ENCODE data around the gene DCAKD.

Gene DCAKD

GRCh38 chr17:45034599-45034998, 16.8 kb downstream of the DCAKD start:
- H3K9me3 ChIP-seq (replicated peaks; ENCODE audit: insufficient read depth, low read length), result no peaks in the 10 kb centered on the region
- no peak overlapping the region for H3K4me2 ChIP-seq (ENCODE audit: low read depth, low read length)
- no peak overlapping the region for H3K4me3 ChIP-seq (ENCODE audit: low read length)
- H3K27me3 ChIP-seq (replicated peaks; ENCODE audit: insufficient read depth, low read length), result no peaks in the 10 kb centered on the region
- no peaks in the 10 kb centered on the region for H3K4me1 ChIP-seq (ENCODE audit: low read length)
- H3K27ac ChIP-seq (ENCODE audit: low read length), result no peak overlapping the region
- H3K9ac ChIP-seq (ENCODE audit: low read length), result no peak overlapping the region
- no peaks in the 10 kb centered on the region for H3K9me2 ChIP-seq (replicated peaks; ENCODE audit: insufficient read depth, low read length)
- no peak overlapping the region for H2AFZ ChIP-seq (ENCODE audit: low read length)
- no peaks in the 10 kb centered on the region for H3F3A ChIP-seq (ENCODE audit: insufficient read depth, low read length)
- DNase-seq, result no peak
- H3K79me2 ChIP-seq (ENCODE audit: low read length), result no peaks in the 10 kb centered on the region
- H3K36me3 ChIP-seq (replicated peaks; ENCODE audit: insufficient read depth, low read length), result no peaks in the 10 kb centered on the region
- H4K20me1 ChIP-seq (ENCODE audit: insufficient read depth, low read length), result no peaks in the 10 kb centered on the region
- TF ChIP-seq EZH2 (optimal IDR thresholded peaks at IDR 0.05; ENCODE audit: low read depth, low read length) (no peak), EZH2phosphoT487 (IDR thresholded peaks at IDR 0.05; ENCODE audit: low read length) (no peak)
- TF ChIP-seq, protein P1, sequence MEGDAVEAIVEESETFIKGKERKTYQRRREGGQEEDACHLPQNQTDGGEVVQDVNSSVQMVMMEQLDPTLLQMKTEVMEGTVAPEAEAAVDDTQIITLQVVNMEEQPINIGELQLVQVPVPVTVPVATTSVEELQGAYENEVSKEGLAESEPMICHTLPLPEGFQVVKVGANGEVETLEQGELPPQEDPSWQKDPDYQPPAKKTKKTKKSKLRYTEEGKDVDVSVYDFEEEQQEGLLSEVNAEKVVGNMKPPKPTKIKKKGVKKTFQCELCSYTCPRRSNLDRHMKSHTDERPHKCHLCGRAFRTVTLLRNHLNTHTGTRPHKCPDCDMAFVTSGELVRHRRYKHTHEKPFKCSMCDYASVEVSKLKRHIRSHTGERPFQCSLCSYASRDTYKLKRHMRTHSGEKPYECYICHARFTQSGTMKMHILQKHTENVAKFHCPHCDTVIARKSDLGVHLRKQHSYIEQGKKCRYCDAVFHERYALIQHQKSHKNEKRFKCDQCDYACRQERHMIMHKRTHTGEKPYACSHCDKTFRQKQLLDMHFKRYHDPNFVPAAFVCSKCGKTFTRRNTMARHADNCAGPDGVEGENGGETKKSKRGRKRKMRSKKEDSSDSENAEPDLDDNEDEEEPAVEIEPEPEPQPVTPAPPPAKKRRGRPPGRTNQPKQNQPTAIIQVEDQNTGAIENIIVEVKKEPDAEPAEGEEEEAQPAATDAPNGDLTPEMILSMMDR (IDR thresholded peaks at IDR 0.05; ENCODE audit: low read length), result no peak

DNA sequence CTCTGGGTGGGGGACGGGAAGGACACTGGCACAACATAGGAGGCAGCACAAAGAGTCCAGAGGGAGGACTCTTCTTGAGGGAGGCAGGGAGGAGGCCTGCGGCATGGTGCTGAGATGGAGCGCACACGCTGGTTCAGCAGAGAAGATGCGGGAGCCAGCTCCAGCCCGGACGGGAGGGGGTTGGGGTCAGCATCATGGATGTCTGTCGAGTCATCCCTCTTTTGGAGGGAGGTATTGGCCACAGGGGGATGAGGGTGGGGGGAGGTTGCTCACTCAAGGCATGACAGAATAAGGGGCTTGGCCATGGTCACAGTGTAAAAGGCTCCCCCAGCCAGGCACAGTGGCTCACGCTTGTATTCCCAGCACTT, 19.3 kb downstream of the DCAKD start:
- Histone ChIP-seq H3K9me2 (replicated peaks; ENCODE audit: insufficient read depth, low read length) (no peaks in the 10 kb centered on the region), H3K27me3 (replicated peaks; ENCODE audit: insufficient read depth, low read length) (no peaks in the 10 kb centered on the region), H3K4me1 (ENCODE audit: low read length) (no peaks in the 10 kb centered on the region), H3K9me3 (replicated peaks; ENCODE audit: insufficient read depth, low read length) (no peaks in the 10 kb centered on the region), H3K9ac (ENCODE audit: low read length) (no peak overlapping the region), H3K79me2 (ENCODE audit: low read length) (no peaks in the 10 kb centered on the region), H4K20me1 (ENCODE audit: insufficient read depth, low read length) (no peaks in the 10 kb centered on the region), H3K27ac (ENCODE audit: low read length) (no peak overlapping the region), H3K36me3 (replicated peaks; ENCODE audit: insufficient read depth, low read length) (no peaks in the 10 kb centered on the region), H3K4me3 (ENCODE audit: low read length) (no peak overlapping the region), H3K4me2 (ENCODE audit: low read depth, low read length) (no peak overlapping the region), H3F3A (ENCODE audit: insufficient read depth, low read length) (no peaks in the 10 kb centered on the region), H2AFZ (ENCODE audit: low read length) (no peak overlapping the region)
- no peak for DNase-seq
- TF ChIP-seq EZH2 (optimal IDR thresholded peaks at IDR 0.05; ENCODE audit: low read depth, low read length), result no peak
- TF ChIP-seq, protein P1 (IDR thresholded peaks at IDR 0.05; ENCODE audit: low read length), result no peak
- TF ChIP-seq EZH2phosphoT487 (IDR thresholded peaks at IDR 0.05; ENCODE audit: low read length), result no peak

DNA sequence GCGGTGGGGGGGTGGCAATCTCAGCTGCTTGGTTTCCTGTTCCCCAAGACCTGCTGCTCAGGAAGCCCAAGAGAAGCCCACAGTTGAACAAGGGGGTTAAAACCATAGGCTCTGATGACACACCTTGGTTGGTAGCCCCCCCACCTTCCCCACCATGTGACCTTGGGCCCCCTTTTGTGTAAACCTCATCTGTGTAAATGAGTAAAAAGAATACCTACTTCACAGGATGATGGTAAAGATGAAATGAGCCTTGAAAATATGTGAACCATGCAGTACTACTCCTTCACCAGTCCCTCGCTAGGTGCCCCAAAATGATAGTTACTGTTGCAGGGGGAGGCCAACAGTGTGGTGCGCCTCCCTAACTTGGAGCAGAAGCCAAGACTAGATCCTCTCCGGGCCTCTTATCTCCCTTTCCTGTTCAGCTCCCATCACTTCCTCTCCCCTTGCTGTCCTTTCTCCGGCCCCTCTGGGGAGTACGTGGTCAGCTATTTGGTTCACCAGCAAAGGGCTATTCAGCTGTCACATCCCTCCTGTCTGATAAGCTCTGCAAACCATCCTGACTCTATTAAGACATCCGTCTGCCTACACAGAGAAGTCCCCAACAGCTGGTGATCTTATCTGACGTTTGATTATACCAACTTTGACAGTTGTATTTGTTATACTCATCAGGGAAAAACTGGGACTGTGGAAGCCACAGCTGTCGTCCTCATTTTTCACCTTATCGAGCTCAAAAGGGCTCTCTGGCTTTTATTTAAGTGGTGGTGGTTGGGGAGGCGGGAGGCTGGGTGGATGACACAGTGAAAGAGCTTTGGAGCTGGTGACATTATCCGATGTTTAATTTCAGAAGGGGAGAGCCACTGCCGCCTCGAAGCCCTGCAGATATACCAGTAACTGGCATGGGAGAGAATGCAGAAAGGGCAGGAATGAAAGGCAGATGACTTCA, 19.9 kb downstream of the DCAKD start:
- no peaks in the 10 kb centered on the region for H3K9me2 ChIP-seq (replicated peaks; ENCODE audit: insufficient read depth, low read length)
- TF ChIP-seq, protein P1 (IDR thresholded peaks at IDR 0.05; ENCODE audit: low read length), result no peak
- TF ChIP-seq EZH2 (optimal IDR thresholded peaks at IDR 0.05; ENCODE audit: low read depth, low read length), result no peak
- no peak for TF ChIP-seq EZH2phosphoT487 (IDR thresholded peaks at IDR 0.05; ENCODE audit: low read length)
- no peaks in the 10 kb centered on the region for H4K20me1 ChIP-seq (ENCODE audit: insufficient read depth, low read length)
- no peak overlapping the region for H3K9ac ChIP-seq (ENCODE audit: low read length)
- H3K27ac ChIP-seq (ENCODE audit: low read length), result no peak overlapping the region
- no peak for DNase-seq
- no peaks in the 10 kb centered on the region for H3K36me3 ChIP-seq (replicated peaks; ENCODE audit: insufficient read depth, low read length)
- H3K4me2 ChIP-seq (ENCODE audit: low read depth, low read length), result no peak overlapping the region
- H3K79me2 ChIP-seq (ENCODE audit: low read length), result no peaks in the 10 kb centered on the region
- H3K27me3 ChIP-seq (replicated peaks; ENCODE audit: insufficient read depth, low read length), result no peaks in the 10 kb centered on the region
- H3K4me3 ChIP-seq (ENCODE audit: low read length), result no peak overlapping the region
- no peaks in the 10 kb centered on the region for H3K9me3 ChIP-seq (replicated peaks; ENCODE audit: insufficient read depth, low read length)
- no peaks in the 10 kb centered on the region for H3F3A ChIP-seq (ENCODE audit: insufficient read depth, low read length)
- no peak overlapping the region for H2AFZ ChIP-seq (ENCODE audit: low read length)
- no peaks in the 10 kb centered on the region for H3K4me1 ChIP-seq (ENCODE audit: low read length)

Data from MM.1S (cell line).